ENCODE data around the gene MUC5AC.

Gene MUC5AC

DNA sequence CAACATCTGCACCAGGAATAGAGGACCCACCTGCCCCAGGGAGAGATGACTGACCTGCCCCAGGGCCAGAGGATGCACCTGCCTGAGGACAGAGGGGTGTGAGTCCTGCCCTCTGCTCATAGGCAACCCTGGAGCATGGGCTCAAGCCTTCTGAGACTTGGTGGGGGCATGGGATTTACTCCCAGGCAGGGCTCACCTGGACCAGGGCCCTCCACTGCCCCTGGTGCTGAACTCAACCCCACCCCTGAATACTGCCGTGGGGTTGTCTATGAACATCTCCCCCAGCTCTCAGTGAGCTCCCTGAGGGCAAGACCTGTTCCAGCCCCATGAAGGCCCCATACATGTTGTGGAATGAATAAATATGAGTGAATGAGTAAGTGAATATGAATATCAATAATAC lies 33.8 kb upstream of the MUC5AC start:
- no peaks in the 10 kb centered on the region for H3K4me1 ChIP-seq (ENCODE audit: control insufficient read depth, insufficient read depth, low read length)
- no peak overlapping the region for H3K27ac ChIP-seq (ENCODE audit: insufficient read depth, low read depth, low read length, poor library complexity, severe bottlenecking)
- no peaks in the 10 kb centered on the region for H3K9me3 ChIP-seq (ENCODE audit: control insufficient read depth, low read length)
- no peaks in the 10 kb centered on the region for H3K36me3 ChIP-seq (ENCODE audit: control insufficient read depth, insufficient read depth, low read length)
- no peaks in the 10 kb centered on the region for H3K27me3 ChIP-seq (ENCODE audit: control insufficient read depth, insufficient read depth, low read length, poor library complexity, severe bottlenecking)
- 80 to 96% methylated on average over 1 of the region's 1 CpG for WGBS, 2 experiments
- H3K4me3 ChIP-seq (ENCODE audit: insufficient read depth, low read depth, low read length): no peak overlapping the region

DNA sequence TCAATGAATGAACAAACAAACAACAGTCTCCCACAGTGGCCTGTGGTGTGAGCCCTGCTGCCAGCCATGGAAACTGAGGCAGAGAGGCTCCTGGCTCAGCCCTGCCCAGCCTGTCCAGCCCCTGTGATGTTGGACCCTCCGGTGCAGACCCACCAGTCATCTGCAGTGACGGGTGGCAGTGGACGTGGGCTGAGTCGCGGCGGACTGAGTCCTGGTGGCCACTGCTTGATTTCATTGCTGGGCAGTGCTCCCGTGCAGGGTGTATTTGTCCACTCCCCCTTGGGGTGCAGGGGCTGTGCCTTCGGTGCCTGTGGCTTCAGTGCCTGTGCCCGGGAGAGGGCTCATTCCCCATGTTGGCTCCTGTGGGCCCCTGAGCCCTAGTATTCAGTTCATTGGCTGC lies 31.9 kb upstream of the MUC5AC start:
- Histone ChIP-seq H3K27me3 (ENCODE audit: control insufficient read depth, insufficient read depth, low read length, poor library complexity, severe bottlenecking) (no peaks in the 10 kb centered on the region), H3K36me3 (ENCODE audit: control insufficient read depth, insufficient read depth, low read length) (no peaks in the 10 kb centered on the region), H3K4me3 (ENCODE audit: insufficient read depth, low read depth, low read length) (no peak overlapping the region), H3K9me3 (ENCODE audit: control insufficient read depth, low read length) (no peaks in the 10 kb centered on the region), H3K4me1 (ENCODE audit: control insufficient read depth, insufficient read depth, low read length) (no peaks in the 10 kb centered on the region), H3K27ac (ENCODE audit: insufficient read depth, low read depth, low read length, poor library complexity, severe bottlenecking) (no peak overlapping the region)
- WGBS, 2 experiments: 92 to 94% methylated on average over 9 of the region's 9 CpGs

DNA sequence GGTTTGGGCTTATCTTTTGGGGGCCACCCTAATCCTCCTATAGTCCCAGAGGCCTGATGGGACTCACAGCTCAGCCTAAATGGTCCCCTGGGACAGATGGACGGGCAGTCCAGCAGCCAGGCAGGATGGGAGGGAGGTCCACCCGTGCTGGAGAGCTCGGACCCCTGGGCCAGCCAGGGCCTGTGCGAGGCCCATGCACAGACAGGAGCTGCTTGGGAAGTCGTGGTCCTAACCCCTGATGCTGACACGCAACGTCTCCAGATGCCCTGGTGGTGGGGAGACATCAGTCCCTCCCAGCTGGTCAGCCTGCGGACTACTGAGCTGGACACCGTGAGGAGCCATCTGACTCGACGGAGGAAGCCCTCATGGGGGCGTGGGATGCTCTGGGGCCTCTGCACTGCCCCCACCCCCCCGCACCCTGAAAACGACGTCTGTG lies 31.2 kb upstream of the MUC5AC start:
- Histone ChIP-seq H3K4me3 (ENCODE audit: insufficient read depth, low read depth, low read length) (no peak overlapping the region), H3K9me3 (ENCODE audit: control insufficient read depth, low read length) (no peaks in the 10 kb centered on the region), H3K27me3 (ENCODE audit: control insufficient read depth, insufficient read depth, low read length, poor library complexity, severe bottlenecking) (no peaks in the 10 kb centered on the region), H3K27ac (ENCODE audit: insufficient read depth, low read depth, low read length, poor library complexity, severe bottlenecking) (no peak overlapping the region), H3K36me3 (ENCODE audit: control insufficient read depth, insufficient read depth, low read length) (no peaks in the 10 kb centered on the region), H3K4me1 (ENCODE audit: control insufficient read depth, insufficient read depth, low read length) (no peaks in the 10 kb centered on the region)
- WGBS, 2 experiments: 92 to 93% methylated on average over 15 of the region's 15 CpGs

DNA sequence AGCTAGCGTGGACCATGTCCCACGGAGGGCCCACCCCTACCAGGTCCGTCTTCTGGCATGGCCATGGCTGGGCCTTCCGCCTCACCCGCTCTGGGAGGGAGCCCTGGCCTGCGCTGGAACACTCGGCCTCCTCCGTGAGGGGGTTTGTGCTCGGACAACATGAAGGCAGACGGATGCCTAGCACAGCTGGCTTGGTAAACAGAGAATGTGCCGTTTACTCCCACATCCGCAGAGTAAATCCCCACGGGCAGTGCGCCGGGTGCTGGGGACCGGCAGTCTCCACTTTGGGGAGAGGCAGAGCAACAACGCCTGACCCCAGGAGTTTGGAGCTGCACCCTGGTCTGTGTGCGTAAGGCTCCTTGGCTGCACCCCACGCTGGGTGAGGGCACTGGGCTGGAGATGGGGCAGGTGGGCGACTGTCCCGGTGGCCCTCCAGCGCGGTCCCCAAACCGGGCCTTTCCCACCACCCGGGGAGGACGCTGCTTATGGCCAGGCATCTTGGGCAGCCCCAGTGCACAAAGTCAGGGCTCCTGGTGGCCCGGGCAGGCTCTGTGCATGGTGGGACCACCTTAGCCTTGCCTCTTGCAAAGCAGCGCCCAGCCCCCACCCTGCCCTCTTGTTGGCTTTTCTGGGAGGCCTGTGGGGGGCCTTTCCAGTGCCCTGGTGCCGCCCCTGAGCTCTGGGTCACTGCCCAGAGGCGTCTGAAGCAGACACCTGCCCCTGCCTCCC lies 30.7 kb upstream of the MUC5AC start:
- no peaks in the 10 kb centered on the region for H3K4me1 ChIP-seq (ENCODE audit: control insufficient read depth, insufficient read depth, low read length)
- no peaks in the 10 kb centered on the region for H3K9me3 ChIP-seq (ENCODE audit: control insufficient read depth, low read length)
- H3K36me3 ChIP-seq (ENCODE audit: control insufficient read depth, insufficient read depth, low read length): no peaks in the 10 kb centered on the region
- H3K27me3 ChIP-seq (ENCODE audit: control insufficient read depth, insufficient read depth, low read length, poor library complexity, severe bottlenecking): no peaks in the 10 kb centered on the region
- 92 to 94% methylated on average over 30 of the region's 30 CpGs for WGBS, 2 experiments
- no peak overlapping the region for H3K27ac ChIP-seq (ENCODE audit: insufficient read depth, low read depth, low read length, poor library complexity, severe bottlenecking)
- no peak overlapping the region for H3K4me3 ChIP-seq (ENCODE audit: insufficient read depth, low read depth, low read length)

GRCh38 chr11:1127664-1128162 lies 30.0 kb upstream of the MUC5AC start:
- no peaks in the 10 kb centered on the region for H3K27me3 ChIP-seq (ENCODE audit: control insufficient read depth, insufficient read depth, low read length, poor library complexity, severe bottlenecking)
- H3K9me3 ChIP-seq (ENCODE audit: control insufficient read depth, low read length): no peaks in the 10 kb centered on the region
- H3K36me3 ChIP-seq (ENCODE audit: control insufficient read depth, insufficient read depth, low read length): no peaks in the 10 kb centered on the region
- WGBS, 2 experiments: 87 to 89% methylated on average over 14 of the region's 14 CpGs
- no peaks in the 10 kb centered on the region for H3K4me1 ChIP-seq (ENCODE audit: control insufficient read depth, insufficient read depth, low read length)
- no peak overlapping the region for H3K4me3 ChIP-seq (ENCODE audit: insufficient read depth, low read depth, low read length)
- no peak overlapping the region for H3K27ac ChIP-seq (ENCODE audit: insufficient read depth, low read depth, low read length, poor library complexity, severe bottlenecking)

GRCh38 chr11:1128311-1129142 lies 29.2 kb upstream of the MUC5AC start:
- Histone ChIP-seq H3K9me3 (ENCODE audit: control insufficient read depth, low read length) (no peaks in the 10 kb centered on the region), H3K4me1 (ENCODE audit: control insufficient read depth, insufficient read depth, low read length) (no peaks in the 10 kb centered on the region), H3K27ac (ENCODE audit: insufficient read depth, low read depth, low read length, poor library complexity, severe bottlenecking) (no peak overlapping the region), H3K4me3 (ENCODE audit: insufficient read depth, low read depth, low read length) (no peak overlapping the region), H3K36me3 (ENCODE audit: control insufficient read depth, insufficient read depth, low read length) (no peaks in the 10 kb centered on the region), H3K27me3 (ENCODE audit: control insufficient read depth, insufficient read depth, low read length, poor library complexity, severe bottlenecking) (no peaks in the 10 kb centered on the region)
- WGBS, 2 experiments: 91 to 93% methylated on average over 33 of the region's 33 CpGs

DNA sequence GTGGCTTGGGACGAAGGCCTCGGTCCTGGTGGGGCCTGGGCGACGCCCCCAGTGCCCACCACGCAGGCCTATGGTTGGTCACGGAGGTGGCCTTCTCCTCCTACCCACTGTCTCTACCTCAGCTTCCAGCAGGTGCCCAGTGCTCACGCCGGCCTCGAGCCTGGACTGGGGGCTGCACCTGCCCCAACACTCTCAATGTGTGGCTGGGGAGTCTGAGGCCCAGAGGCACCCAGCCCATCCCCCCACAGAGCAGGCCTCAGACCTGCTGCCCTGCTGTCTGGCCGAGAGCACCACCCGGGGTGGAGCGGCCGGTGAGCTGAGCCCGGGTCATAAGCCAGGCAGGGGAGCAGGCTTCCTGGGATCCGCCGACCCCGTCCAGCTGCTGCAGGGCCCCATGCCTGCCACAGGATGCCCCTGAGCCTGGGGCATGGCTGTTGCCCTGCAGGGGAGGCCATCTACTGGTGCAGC lies 28.6 kb upstream of the MUC5AC start:
- Histone ChIP-seq H3K27ac (ENCODE audit: insufficient read depth, low read depth, low read length, poor library complexity, severe bottlenecking) (no peak overlapping the region), H3K36me3 (ENCODE audit: control insufficient read depth, insufficient read depth, low read length) (no peaks in the 10 kb centered on the region), H3K4me1 (ENCODE audit: control insufficient read depth, insufficient read depth, low read length) (no peaks in the 10 kb centered on the region), H3K27me3 (ENCODE audit: control insufficient read depth, insufficient read depth, low read length, poor library complexity, severe bottlenecking) (no peaks in the 10 kb centered on the region), H3K4me3 (ENCODE audit: insufficient read depth, low read depth, low read length) (no peak overlapping the region), H3K9me3 (ENCODE audit: control insufficient read depth, low read length) (no peaks in the 10 kb centered on the region)
- 83 to 84% methylated on average over 17 of the region's 17 CpGs for WGBS, 2 experiments

DNA sequence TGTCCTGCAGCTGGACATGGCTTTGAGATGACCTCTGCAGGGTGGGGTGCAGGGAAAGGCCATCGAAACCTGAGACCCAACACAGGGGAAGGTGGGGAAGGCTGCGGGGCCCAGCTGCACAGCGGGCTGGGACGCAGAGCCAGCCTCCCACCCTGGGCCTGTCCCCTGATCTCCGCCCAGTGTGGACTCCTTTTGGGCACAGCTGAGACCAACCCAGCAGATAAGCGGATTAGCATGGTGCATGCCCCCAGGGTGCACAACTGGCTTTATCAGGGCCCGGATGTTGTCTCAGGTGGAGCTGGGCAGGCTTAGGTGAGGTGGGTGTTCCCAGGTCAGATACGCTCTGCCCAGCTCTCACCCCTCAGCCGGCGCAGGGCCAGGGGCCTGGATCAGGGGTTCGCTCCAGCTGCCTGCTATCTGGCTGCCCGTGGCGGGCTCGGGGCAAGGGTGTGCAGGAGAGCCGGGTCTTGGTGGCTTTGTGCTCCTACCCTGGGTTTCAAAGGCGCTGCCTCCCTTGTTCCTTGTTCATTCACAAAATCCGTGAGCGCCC lies 28.1 kb upstream of the MUC5AC start:
- Histone ChIP-seq H3K27ac (ENCODE audit: insufficient read depth, low read depth, low read length, poor library complexity, severe bottlenecking) (no peak overlapping the region), H3K36me3 (ENCODE audit: control insufficient read depth, insufficient read depth, low read length) (no peaks in the 10 kb centered on the region), H3K9me3 (ENCODE audit: control insufficient read depth, low read length) (no peaks in the 10 kb centered on the region), H3K27me3 (ENCODE audit: control insufficient read depth, insufficient read depth, low read length, poor library complexity, severe bottlenecking) (no peaks in the 10 kb centered on the region), H3K4me1 (ENCODE audit: control insufficient read depth, insufficient read depth, low read length) (no peaks in the 10 kb centered on the region), H3K4me3 (ENCODE audit: insufficient read depth, low read depth, low read length) (no peak overlapping the region)
- WGBS, 2 experiments: 87% methylated on average over 18 of the region's 18 CpGs

DNA sequence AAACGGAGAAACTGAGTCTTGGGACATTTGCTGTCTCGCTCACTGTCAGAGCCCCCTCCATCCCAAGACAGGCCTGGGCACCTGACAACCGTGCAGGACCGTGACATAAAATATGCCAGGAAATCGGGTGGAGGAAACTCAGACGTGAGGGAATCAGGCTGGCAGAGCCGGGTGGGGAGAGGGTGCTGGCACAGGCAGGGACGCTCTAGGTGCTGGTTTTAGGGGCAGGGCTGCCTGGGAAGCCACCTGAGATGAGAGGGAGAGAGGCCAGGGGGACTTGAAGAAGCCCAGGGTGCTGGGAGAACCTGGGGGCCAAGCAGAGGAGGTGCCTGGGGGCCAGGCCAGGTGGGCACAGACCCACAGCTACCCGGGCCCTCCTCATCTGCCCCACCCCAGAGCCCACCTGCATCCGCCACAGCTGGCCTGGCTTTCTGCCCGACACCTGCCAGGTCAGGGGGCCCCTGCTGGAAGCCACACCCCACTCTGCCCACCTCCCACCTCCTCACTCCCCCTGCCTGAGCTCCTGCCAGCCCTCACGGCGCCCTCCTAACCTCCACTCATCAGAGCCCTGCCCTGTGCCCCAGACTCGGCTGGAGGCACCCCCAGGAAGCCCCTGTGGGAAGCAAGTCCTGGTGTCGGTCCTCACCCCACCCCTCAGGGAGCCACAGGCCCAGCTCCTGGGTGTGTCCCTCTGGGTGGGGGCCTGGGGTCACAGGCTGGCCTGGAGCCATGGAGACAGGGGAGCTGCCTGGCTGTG lies 27.3 kb upstream of the MUC5AC start:
- H3K4me1 ChIP-seq (ENCODE audit: control insufficient read depth, insufficient read depth, low read length): no peaks in the 10 kb centered on the region
- H3K9me3 ChIP-seq (ENCODE audit: control insufficient read depth, low read length): no peaks in the 10 kb centered on the region
- no peak overlapping the region for H3K27ac ChIP-seq (ENCODE audit: insufficient read depth, low read depth, low read length, poor library complexity, severe bottlenecking)
- 88 to 90% methylated on average over 15 of the region's 15 CpGs for WGBS, 2 experiments
- H3K4me3 ChIP-seq (ENCODE audit: insufficient read depth, low read depth, low read length): no peak overlapping the region
- H3K27me3 ChIP-seq (ENCODE audit: control insufficient read depth, insufficient read depth, low read length, poor library complexity, severe bottlenecking): no peaks in the 10 kb centered on the region
- H3K36me3 ChIP-seq (ENCODE audit: control insufficient read depth, insufficient read depth, low read length): no peaks in the 10 kb centered on the region

Measured in ectodermal cell (in vitro differentiated cells).